Endothelial cell of umbilical vein (primary cell): ENCODE measurements around the gene ADAM10. TPM values are rescaled to one million over a fixed set of nuclear protein-coding genes. Genes with fewer than 3 reads are reported as not detected.

ENCODE experiments used
- BruUV-seq: library from RNA; stranded (reverse); fragments of 400-500 nt; replicated peaks from 2 replicates; lab custom pipeline; 2021; lab: Mats Ljungman, UMichigan
- CTCF ChIA-PET: fragments of 300-600, 350-600 bp; sonication (Branson Sonifier 250); formaldehyde crosslinking; loops from one replicate; lab custom pipeline; 2021; ENCODE audit warnings: antibody characterized with exemption, inconsistent platforms; lab: Charles Lee
- POLR2A ChIA-PET: fragments of 300-600, 350-600 bp; sonication (Branson Sonifier 250); formaldehyde crosslinking; loops from one replicate; lab custom pipeline; 2021; ENCODE audit warnings: antibody characterized with exemption, inconsistent platforms; lab: Charles Lee
- DNase-seq: peaks from one replicate; pipeline ENCODE4 v3.0.0-alpha.2; 2011; ENCODE audit warnings: low read depth, low spot score
- FAIRE-seq: peaks from 2 replicates; lab custom pipeline; 2011; peaks lifted over from hg19 to GRCh38; lab: Jason Lieb, UNC
- H2AFZ ChIP-seq: 2 replicates; pipeline ENCODE4 v1.6.0; 2012; ENCODE audit warnings: low read depth, low read length, control low read depth, inconsistent platforms
- H3K27ac ChIP-seq: 2 replicates; pipeline ENCODE4 v1.5.1; 2011; ENCODE audit warnings: low read depth, mild to moderate bottlenecking, control low read depth, low read length, moderate library complexity; ENCODE audit not compliant: insufficient read depth
- H3K27me3 ChIP-seq, 2 experiments: 2 replicates each; pipeline versions ENCODE4 v1.6.0 to v1.6.1; 2011; ENCODE audit warnings: low read length in 2 of 2, mixed read lengths in 1 of 2; ENCODE audit not compliant: control insufficient read depth in 2 of 2, insufficient read depth in 2 of 2
- H3K36me3 ChIP-seq, 2 experiments: 2 replicates in 1 of 2; 3 replicates in 1 of 2; pipeline ENCODE4 v1.5.1; 2011; ENCODE audit warnings: low read length in 2 of 2, mild to moderate bottlenecking in 1 of 2, moderate library complexity in 1 of 2; ENCODE audit not compliant: control insufficient read depth in 2 of 2, insufficient read depth in 2 of 2; ENCODE audit errors: extremely low read depth in 1 of 2
- H3K4me1 ChIP-seq: 3 replicates; pipeline ENCODE4 v1.5.1; 2011; ENCODE audit warnings: mild to moderate bottlenecking, low read length; ENCODE audit not compliant: control insufficient read depth, insufficient read depth; ENCODE audit errors: extremely low read depth
- H3K4me2 ChIP-seq: 2 replicates; pipeline ENCODE4 v1.6.1; 2011; ENCODE audit warnings: low read length, control low read depth, mixed read lengths; ENCODE audit not compliant: insufficient read depth
- H3K4me3 ChIP-seq, 3 experiments: fragments of 200-600 bp in 1 of 3; sonication (generic), shearing (Covaris generic) in 1 of 3; replicated peaks in 1 of 3; 2 replicates each; pipeline ENCODE4 v1.5.1; 2011 to 2016; ENCODE audit warnings: control low read depth in 3 of 3, low read length in 3 of 3, mild to moderate bottlenecking in 2 of 3, inconsistent platforms in 1 of 3, low read depth in 1 of 3, moderate library complexity in 1 of 3; ENCODE audit not compliant: insufficient read depth in 1 of 3
- H3K79me2 ChIP-seq: 2 replicates; pipeline ENCODE4 v1.6.0; 2012; ENCODE audit warnings: low read length, inconsistent platforms; ENCODE audit not compliant: control insufficient read depth, insufficient read depth
- H3K9ac ChIP-seq: replicated peaks from 2 replicates; pipeline ENCODE3; 2011; ENCODE audit warnings: low read length, control low read depth; ENCODE audit not compliant: insufficient read depth; ENCODE audit errors: extremely low read depth
- H3K9me1 ChIP-seq: replicated peaks from 3 replicates; pipeline ENCODE4 v1.6.0; 2011; ENCODE audit warnings: mild to moderate bottlenecking, low read length; ENCODE audit not compliant: control insufficient read depth, insufficient read depth; ENCODE audit errors: extremely low read depth
- H3K9me3 ChIP-seq: replicated peaks from 2 replicates; pipeline ENCODE4 v1.5.1; 2012; ENCODE audit warnings: low read length, inconsistent platforms; ENCODE audit not compliant: control insufficient read depth, insufficient read depth
- H4K20me1 ChIP-seq: replicated peaks from 2 replicates; pipeline ENCODE3; 2011; ENCODE audit warnings: mild to moderate bottlenecking, low read length; ENCODE audit not compliant: control insufficient read depth, insufficient read depth; ENCODE audit errors: extremely low read depth
- CTCF ChIP-seq, 2 donors: IDR thresholded peaks; 1 replicate in 1 of 2; 2 replicates in 1 of 2; pipeline ENCODE4 v1.5.1; 2011; ENCODE audit warnings: low read length in 2 of 2, mild to moderate bottlenecking in 2 of 2, moderate library complexity in 2 of 2, control low read depth in 1 of 2, inconsistent platforms in 1 of 2, low read depth in 1 of 2; ENCODE audit not compliant: insufficient read depth in 1 of 2; ENCODE audit errors: extremely low read depth in 1 of 2
- EZH2 ChIP-seq: IDR thresholded peaks from 2 replicates; pipeline ENCODE4 v1.6.1; 2012; ENCODE audit warnings: borderline replicate concordance, low read depth, mild to moderate bottlenecking, moderate library complexity, low read length, inconsistent platforms; ENCODE audit not compliant: severe bottlenecking
- FOS ChIP-seq: IDR thresholded peaks from 2 replicates; pipeline ENCODE4 v1.6.1; 2011; ENCODE audit warnings: mild to moderate bottlenecking, low read length, moderate library complexity, borderline replicate concordance; ENCODE audit not compliant: insufficient read depth
- GATA2 ChIP-seq: IDR thresholded peaks from 2 replicates; pipeline ENCODE4 v1.7.0; 2011; ENCODE audit warnings: low read depth, mild to moderate bottlenecking, moderate library complexity, mixed read lengths, low read length; ENCODE audit not compliant: insufficient read length, insufficient read depth
- JUN ChIP-seq: IDR thresholded peaks from 2 replicates; pipeline ENCODE4 v1.6.1; 2011; ENCODE audit warnings: borderline replicate concordance, low read depth; ENCODE audit not compliant: insufficient read length, insufficient read depth
- MAX ChIP-seq: IDR thresholded peaks from 2 replicates; pipeline ENCODE4 v1.6.1; 2011; ENCODE audit not compliant: insufficient read depth, insufficient read length
- MYC ChIP-seq: IDR thresholded peaks from one replicate; pipeline ENCODE4 v1.6.1; 2011; ENCODE audit warnings: mild to moderate bottlenecking, low read depth, low read length
- POLR2A ChIP-seq: IDR thresholded peaks from 2 replicates; pipeline ENCODE4 v1.6.1; 2012; ENCODE audit warnings: low read depth, mild to moderate bottlenecking, control low read depth, low read length
- POLR2AphosphoS5 ChIP-seq: IDR thresholded peaks from 2 replicates; pipeline ENCODE4 v1.6.1; 2012; ENCODE audit warnings: low read depth, mild to moderate bottlenecking, control low read depth, low read length, moderate library complexity; ENCODE audit not compliant: insufficient read depth
- dilution Hi-C: fragments of 300-500 bp; cut with MboI; formaldehyde crosslinking; loops from one replicate; pipeline ENCODE4 v1.15.0; 2019; ENCODE audit warnings: low sequenced_read_pairs; ENCODE audit not compliant: extremely low pct_ligation_motif_present
- intact Hi-C: fragments of 100-400 bp; cut with micrococcal nuclease; formaldehyde crosslinking; loops from one replicate; pipeline ENCODE4 v1.10.0; 2022
- polyA plus RNA-seq, 4 experiments: library from polyadenylated mRNA; depleted of rRNA in 3 of 4; stranded (reverse) in 3 of 4; unstranded in 1 of 4; fragments of >200 nt; gene quantifications; 2 replicates each; pipeline versions ENCODE4 v1.2.1 to v1.2.3, GENCODE V29; 2011 to 2012; ENCODE audit warnings: missing spikeins in 1 of 4
- total RNA-seq: library from RNA; stranded (reverse); gene quantifications from 2 replicates; pipeline ENCODE4 v1.2.3, GENCODE V29; 2021

The ADAM10 gene
- total and polyA plus RNA-seq, 2 donors (not counting 3 experiments of a cell fraction or from before 2014, with no cell fraction given): 91.3 to 203 TPM

GRCh38 chr15:58551764-58552504, 197.6 kb downstream of the ADAM10 start:
- TSS peak; percentile 41 for BruUV-seq
- Histone ChIP-seq H3K9me1 (no peaks in the 10 kb centered on the region), H3K9ac (peak overlapping the region; percentile 64), H3K4me1 (peaks cover 24% of the 10 kb centered on the region), H3K4me2 (peak overlapping the region; percentile 23), H3K27ac (peak overlapping the region; percentile 68), H2AFZ (peak overlapping the region; percentile 59), H4K20me1 (no peaks in the 10 kb centered on the region), H3K79me2 (no peaks in the 10 kb centered on the region), H3K36me3 (no peaks in the 10 kb centered on the region), H3K4me3 (peak overlapping the region in 1 of 3 experiments; percentile 14), H3K27me3 (no peaks in the 10 kb centered on the region), H3K9me3 (no peaks in the 10 kb centered on the region)
- dilution Hi-C loops: no loop called here
- ChIA-PET POLR2A (no interaction called here), CTCF (no interaction called here)
- FAIRE-seq: peak; percentile 91
- intact Hi-C loops: no loop called here
- peak; percentile 75 for DNase-seq
- TF ChIP-seq POLR2AphosphoS5 (no peak), JUN (no peak), POLR2A (no peak), FOS (peak; percentile 15), GATA2 (peak; percentile 71), MAX (no peak), MYC (no peak), EZH2 (no peak), CTCF (IDR thresholded peaks at IDR 0.05; ENCODE audit: extremely low read depth in 1 of 2, insufficient read depth in 1 of 2, low read depth in 1 of 2, low read length in 2 of 2) (no peak)
